H1 (cell line): ENCODE measurements around the gene ADORA1.

Experiments used
- EGR1 ChIP-seq: IDR thresholded peaks from 2 replicates; pipeline ENCODE4 v1.6.1; 2011; ENCODE audit warnings: low read depth, low read length, borderline replicate concordance
- EP300 ChIP-seq, 2 experiments: IDR thresholded peaks; 1 replicate in 1 of 2; 2 replicates in 1 of 2; pipeline ENCODE4 v1.6.1; 2011 to 2012; ENCODE audit warnings: low read depth in 2 of 2, low read length in 2 of 2, mild to moderate bottlenecking in 2 of 2, borderline replicate concordance in 1 of 2, inconsistent platforms in 1 of 2, moderate library complexity in 1 of 2
- EZH2 ChIP-seq: fragments of 200-600 bp; sonication (generic); IDR thresholded peaks from 2 replicates; pipeline ENCODE4 v1.7.1; 2012; ENCODE audit warnings: low read depth, mild to moderate bottlenecking, moderate library complexity, low read length, inconsistent platforms; ENCODE audit not compliant: severe bottlenecking
- FOSL1 ChIP-seq: IDR thresholded peaks from 2 replicates; pipeline ENCODE4 v1.6.1; 2011; ENCODE audit warnings: mild to moderate bottlenecking, low read depth, low read length, moderate library complexity; ENCODE audit not compliant: insufficient read depth
- MAFK ChIP-seq: IDR thresholded peaks from 2 replicates; pipeline ENCODE4 v1.6.1; 2012; ENCODE audit warnings: low read depth, mild to moderate bottlenecking, improper control_type of control experiment, low read length
- POLR2AphosphoS5 ChIP-seq: IDR thresholded peaks from 2 replicates; pipeline ENCODE4 v1.6.1; 2011; ENCODE audit warnings: low read depth, low read length
- SIN3A ChIP-seq, 2 experiments: IDR thresholded peaks in 1 of 2; conservative IDR thresholded peaks in 1 of 2; 2 replicates each; pipeline ENCODE4 v1.6.1; 2011 to 2012; ENCODE audit warnings: low read length in 2 of 2, improper control_type of control experiment in 1 of 2, low read depth in 1 of 2, mild to moderate bottlenecking in 1 of 2
- SRF ChIP-seq: IDR thresholded peaks from 2 replicates; pipeline ENCODE4 v1.6.1; 2011; ENCODE audit warnings: mild to moderate bottlenecking, low read depth, low read length, moderate library complexity
- TBP ChIP-seq: IDR thresholded peaks from 2 replicates; pipeline ENCODE4 v1.6.1; 2011; ENCODE audit warnings: low read depth, low read length, improper control_type of control experiment
- ZNF274 ChIP-seq: IDR thresholded peaks from 2 replicates; pipeline ENCODE4 v1.7.0; 2012; ENCODE audit warnings: low read length, borderline replicate concordance; ENCODE audit errors: extremely low read depth
- TF ChIP-seq, protein P1 (sequence below): IDR thresholded peaks from 2 replicates; pipeline ENCODE4 v1.6.1; 2011; ENCODE audit warnings: low read depth, mild to moderate bottlenecking, low read length; ENCODE audit not compliant: insufficient read depth
- TF ChIP-seq, protein P2 (sequence below): fragments of 300-600 bp; sonication (generic); IDR thresholded peaks from 2 replicates; pipeline ENCODE4 v1.7.1; 2012; ENCODE audit warnings: low read length, moderate library complexity, mild to moderate bottlenecking, inconsistent platforms; ENCODE audit not compliant: insufficient replicate concordance
- TF ChIP-seq, protein P3 (sequence below), 3 experiments: IDR thresholded peaks; 1 replicate in 2 of 3; 2 replicates in 1 of 3; pipeline versions ENCODE4 v1.5.1 to v1.6.1; 2011; ENCODE audit warnings: low read length in 3 of 3, mild to moderate bottlenecking in 3 of 3, inconsistent platforms in 2 of 3, low read depth in 1 of 3, moderate library complexity in 1 of 3; ENCODE audit not compliant: insufficient read depth in 1 of 3; ENCODE audit errors: control extremely low read depth in 1 of 3

DNA sequence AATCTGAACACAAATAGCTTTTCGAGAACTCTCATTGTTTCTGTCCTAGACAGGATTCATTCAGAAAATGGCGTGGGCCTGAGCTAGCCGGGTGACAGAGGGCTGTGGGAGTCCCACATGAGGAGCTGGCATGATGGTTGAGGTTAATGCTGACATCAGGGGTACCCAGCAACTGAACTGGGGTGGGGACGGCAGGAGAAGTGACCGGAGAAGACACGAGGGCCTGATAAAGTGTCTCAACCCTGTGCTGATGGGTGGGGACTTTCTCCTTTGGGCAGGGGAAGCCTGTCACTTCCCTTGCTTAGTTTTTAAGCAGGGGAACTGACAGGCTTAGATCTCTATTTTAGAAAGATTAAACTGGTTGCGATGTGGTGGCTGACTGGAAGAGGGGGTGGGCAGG is 87.3 kb downstream of the ADORA1 start:
- TF ChIP-seq EP300 (IDR thresholded peaks at IDR 0.05; ENCODE audit: borderline replicate concordance in 1 of 2, low read depth in 2 of 2, low read length in 2 of 2) (no peak), EGR1 (no peak), POLR2AphosphoS5 (no peak), SIN3A (conservative IDR thresholded peaks at IDR 0.05 in 1 of 2, IDR thresholded peaks at IDR 0.05 in 1 of 2; ENCODE audit: low read depth in 1 of 2, low read length in 2 of 2) (no peak), TBP (no peak), FOSL1 (no peak), ZNF274 (no peak), EZH2 (no peak), MAFK (no peak), SRF (no peak)
- TF ChIP-seq, protein P1, sequence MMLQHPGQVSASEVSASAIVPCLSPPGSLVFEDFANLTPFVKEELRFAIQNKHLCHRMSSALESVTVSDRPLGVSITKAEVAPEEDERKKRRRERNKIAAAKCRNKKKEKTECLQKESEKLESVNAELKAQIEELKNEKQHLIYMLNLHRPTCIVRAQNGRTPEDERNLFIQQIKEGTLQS: no peak
- TF ChIP-seq, protein P2, sequence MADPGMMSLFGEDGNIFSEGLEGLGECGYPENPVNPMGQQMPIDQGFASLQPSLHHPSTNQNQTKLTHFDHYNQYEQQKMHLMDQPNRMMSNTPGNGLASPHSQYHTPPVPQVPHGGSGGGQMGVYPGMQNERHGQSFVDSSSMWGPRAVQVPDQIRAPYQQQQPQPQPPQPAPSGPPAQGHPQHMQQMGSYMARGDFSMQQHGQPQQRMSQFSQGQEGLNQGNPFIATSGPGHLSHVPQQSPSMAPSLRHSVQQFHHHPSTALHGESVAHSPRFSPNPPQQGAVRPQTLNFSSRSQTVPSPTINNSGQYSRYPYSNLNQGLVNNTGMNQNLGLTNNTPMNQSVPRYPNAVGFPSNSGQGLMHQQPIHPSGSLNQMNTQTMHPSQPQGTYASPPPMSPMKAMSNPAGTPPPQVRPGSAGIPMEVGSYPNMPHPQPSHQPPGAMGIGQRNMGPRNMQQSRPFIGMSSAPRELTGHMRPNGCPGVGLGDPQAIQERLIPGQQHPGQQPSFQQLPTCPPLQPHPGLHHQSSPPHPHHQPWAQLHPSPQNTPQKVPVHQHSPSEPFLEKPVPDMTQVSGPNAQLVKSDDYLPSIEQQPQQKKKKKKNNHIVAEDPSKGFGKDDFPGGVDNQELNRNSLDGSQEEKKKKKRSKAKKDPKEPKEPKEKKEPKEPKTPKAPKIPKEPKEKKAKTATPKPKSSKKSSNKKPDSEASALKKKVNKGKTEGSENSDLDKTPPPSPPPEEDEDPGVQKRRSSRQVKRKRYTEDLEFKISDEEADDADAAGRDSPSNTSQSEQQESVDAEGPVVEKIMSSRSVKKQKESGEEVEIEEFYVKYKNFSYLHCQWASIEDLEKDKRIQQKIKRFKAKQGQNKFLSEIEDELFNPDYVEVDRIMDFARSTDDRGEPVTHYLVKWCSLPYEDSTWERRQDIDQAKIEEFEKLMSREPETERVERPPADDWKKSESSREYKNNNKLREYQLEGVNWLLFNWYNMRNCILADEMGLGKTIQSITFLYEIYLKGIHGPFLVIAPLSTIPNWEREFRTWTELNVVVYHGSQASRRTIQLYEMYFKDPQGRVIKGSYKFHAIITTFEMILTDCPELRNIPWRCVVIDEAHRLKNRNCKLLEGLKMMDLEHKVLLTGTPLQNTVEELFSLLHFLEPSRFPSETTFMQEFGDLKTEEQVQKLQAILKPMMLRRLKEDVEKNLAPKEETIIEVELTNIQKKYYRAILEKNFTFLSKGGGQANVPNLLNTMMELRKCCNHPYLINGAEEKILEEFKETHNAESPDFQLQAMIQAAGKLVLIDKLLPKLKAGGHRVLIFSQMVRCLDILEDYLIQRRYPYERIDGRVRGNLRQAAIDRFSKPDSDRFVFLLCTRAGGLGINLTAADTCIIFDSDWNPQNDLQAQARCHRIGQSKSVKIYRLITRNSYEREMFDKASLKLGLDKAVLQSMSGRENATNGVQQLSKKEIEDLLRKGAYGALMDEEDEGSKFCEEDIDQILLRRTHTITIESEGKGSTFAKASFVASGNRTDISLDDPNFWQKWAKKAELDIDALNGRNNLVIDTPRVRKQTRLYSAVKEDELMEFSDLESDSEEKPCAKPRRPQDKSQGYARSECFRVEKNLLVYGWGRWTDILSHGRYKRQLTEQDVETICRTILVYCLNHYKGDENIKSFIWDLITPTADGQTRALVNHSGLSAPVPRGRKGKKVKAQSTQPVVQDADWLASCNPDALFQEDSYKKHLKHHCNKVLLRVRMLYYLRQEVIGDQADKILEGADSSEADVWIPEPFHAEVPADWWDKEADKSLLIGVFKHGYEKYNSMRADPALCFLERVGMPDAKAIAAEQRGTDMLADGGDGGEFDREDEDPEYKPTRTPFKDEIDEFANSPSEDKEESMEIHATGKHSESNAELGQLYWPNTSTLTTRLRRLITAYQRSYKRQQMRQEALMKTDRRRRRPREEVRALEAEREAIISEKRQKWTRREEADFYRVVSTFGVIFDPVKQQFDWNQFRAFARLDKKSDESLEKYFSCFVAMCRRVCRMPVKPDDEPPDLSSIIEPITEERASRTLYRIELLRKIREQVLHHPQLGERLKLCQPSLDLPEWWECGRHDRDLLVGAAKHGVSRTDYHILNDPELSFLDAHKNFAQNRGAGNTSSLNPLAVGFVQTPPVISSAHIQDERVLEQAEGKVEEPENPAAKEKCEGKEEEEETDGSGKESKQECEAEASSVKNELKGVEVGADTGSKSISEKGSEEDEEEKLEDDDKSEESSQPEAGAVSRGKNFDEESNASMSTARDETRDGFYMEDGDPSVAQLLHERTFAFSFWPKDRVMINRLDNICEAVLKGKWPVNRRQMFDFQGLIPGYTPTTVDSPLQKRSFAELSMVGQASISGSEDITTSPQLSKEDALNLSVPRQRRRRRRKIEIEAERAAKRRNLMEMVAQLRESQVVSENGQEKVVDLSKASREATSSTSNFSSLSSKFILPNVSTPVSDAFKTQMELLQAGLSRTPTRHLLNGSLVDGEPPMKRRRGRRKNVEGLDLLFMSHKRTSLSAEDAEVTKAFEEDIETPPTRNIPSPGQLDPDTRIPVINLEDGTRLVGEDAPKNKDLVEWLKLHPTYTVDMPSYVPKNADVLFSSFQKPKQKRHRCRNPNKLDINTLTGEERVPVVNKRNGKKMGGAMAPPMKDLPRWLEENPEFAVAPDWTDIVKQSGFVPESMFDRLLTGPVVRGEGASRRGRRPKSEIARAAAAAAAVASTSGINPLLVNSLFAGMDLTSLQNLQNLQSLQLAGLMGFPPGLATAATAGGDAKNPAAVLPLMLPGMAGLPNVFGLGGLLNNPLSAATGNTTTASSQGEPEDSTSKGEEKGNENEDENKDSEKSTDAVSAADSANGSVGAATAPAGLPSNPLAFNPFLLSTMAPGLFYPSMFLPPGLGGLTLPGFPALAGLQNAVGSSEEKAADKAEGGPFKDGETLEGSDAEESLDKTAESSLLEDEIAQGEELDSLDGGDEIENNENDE: no peak
- TF ChIP-seq, protein P3, sequence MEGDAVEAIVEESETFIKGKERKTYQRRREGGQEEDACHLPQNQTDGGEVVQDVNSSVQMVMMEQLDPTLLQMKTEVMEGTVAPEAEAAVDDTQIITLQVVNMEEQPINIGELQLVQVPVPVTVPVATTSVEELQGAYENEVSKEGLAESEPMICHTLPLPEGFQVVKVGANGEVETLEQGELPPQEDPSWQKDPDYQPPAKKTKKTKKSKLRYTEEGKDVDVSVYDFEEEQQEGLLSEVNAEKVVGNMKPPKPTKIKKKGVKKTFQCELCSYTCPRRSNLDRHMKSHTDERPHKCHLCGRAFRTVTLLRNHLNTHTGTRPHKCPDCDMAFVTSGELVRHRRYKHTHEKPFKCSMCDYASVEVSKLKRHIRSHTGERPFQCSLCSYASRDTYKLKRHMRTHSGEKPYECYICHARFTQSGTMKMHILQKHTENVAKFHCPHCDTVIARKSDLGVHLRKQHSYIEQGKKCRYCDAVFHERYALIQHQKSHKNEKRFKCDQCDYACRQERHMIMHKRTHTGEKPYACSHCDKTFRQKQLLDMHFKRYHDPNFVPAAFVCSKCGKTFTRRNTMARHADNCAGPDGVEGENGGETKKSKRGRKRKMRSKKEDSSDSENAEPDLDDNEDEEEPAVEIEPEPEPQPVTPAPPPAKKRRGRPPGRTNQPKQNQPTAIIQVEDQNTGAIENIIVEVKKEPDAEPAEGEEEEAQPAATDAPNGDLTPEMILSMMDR (IDR thresholded peaks at IDR 0.05; ENCODE audit: control extremely low read depth in 1 of 3, insufficient read depth in 1 of 3, low read depth in 1 of 3, low read length in 3 of 3): no peak
